Measurements from ENCODE around the gene RETREG1. TPM values are rescaled to one million over a fixed set of nuclear protein-coding genes. Genes with fewer than 3 reads are reported as not detected.

Gene RETREG1
- total and polyA plus RNA-seq, 2 donors (not counting 3 experiments of a cell fraction or from before 2014, with no cell fraction given): 0.46 TPM; not detected in 1

DNA sequence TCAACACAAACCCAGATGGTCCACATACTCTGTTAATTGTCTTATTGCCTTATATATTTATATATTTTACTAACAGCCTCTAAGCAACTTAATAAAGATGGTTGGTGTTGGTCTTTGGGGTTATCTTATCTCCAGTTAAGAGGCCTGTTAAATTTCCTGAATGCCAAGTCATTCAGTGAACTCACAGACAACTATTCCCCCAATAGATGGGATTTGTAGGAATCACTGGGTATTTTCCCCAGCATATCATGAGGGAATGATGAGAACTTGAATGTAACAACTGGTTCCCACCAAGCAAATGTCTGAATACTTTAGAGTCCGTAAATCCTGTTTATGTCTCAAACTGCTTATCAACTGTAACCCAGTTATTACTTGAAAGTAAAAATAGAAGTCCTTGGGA lies 42.7 kb upstream of the RETREG1 start:
- Histone ChIP-seq H3K27ac (ENCODE audit: insufficient read depth, low read depth, low read length) (no peak overlapping the region), H3K9me3 (replicated peaks; ENCODE audit: control insufficient read depth, insufficient read depth, low read length) (no peaks in the 10 kb centered on the region), H3K4me1 (ENCODE audit: control insufficient read depth, extremely low read depth, insufficient read depth, low read length) (no peaks in the 10 kb centered on the region), H3K9ac (replicated peaks; ENCODE audit: extremely low read depth, insufficient read depth, low read length) (no peak overlapping the region), H4K20me1 (replicated peaks; ENCODE audit: control insufficient read depth, extremely low read depth, insufficient read depth, low read length) (no peaks in the 10 kb centered on the region), H3K4me2 (ENCODE audit: insufficient read depth, low read length) (no peak overlapping the region), H2AFZ (ENCODE audit: low read depth, low read length) (no peak overlapping the region), H3K27me3 (ENCODE audit: control insufficient read depth in 2 of 2, insufficient read depth in 2 of 2, low read length in 2 of 2) (peaks cover 2 to 9% of the 10 kb centered on the region in 2 experiments), H3K79me2 (ENCODE audit: control insufficient read depth, insufficient read depth, low read length) (no peaks in the 10 kb centered on the region), H3K36me3 (ENCODE audit: control insufficient read depth in 2 of 2, extremely low read depth in 1 of 2, insufficient read depth in 2 of 2, low read length in 2 of 2) (peaks cover 0 to 9% of the 10 kb centered on the region in 2 experiments), H3K4me3 (replicated peaks in 1 of 3; ENCODE audit: insufficient read depth in 1 of 3, low read depth in 1 of 3, low read length in 3 of 3) (no peak overlapping the region), H3K9me1 (replicated peaks; ENCODE audit: control insufficient read depth, extremely low read depth, insufficient read depth, low read length) (no peaks in the 10 kb centered on the region)
- no peak for DNase-seq (ENCODE audit: low read depth, low spot score)
- no TSS peak for BruUV-seq (replicated peaks)
- intact Hi-C loops (cut with micrococcal nuclease) (loop anchor here (10.0 kb wide), 1 partner anchor 545 kb away; no protein-coding TSS in a partner anchor), dilution Hi-C loops (cut with MboI; ENCODE audit: extremely low pct_ligation_motif_present, low sequenced_read_pairs) (no loop called here)
- FAIRE-seq: no peak
- POLR2A ChIA-PET: no interaction called here
- TF ChIP-seq EZH2 (IDR thresholded peaks at IDR 0.05; ENCODE audit: borderline replicate concordance, low read depth, low read length, severe bottlenecking): no peak
- TF ChIP-seq JUN (IDR thresholded peaks at IDR 0.05; ENCODE audit: borderline replicate concordance, insufficient read depth, insufficient read length, low read depth): no peak
- no peak for TF ChIP-seq CTCF (IDR thresholded peaks at IDR 0.05; ENCODE audit: extremely low read depth in 1 of 2, insufficient read depth in 1 of 2, low read depth in 1 of 2, low read length in 2 of 2)
- no peak for TF ChIP-seq POLR2A (IDR thresholded peaks at IDR 0.05; ENCODE audit: low read depth, low read length)
- no peak for TF ChIP-seq POLR2AphosphoS5 (IDR thresholded peaks at IDR 0.05; ENCODE audit: insufficient read depth, low read depth, low read length)
- TF ChIP-seq GATA2 (IDR thresholded peaks at IDR 0.05; ENCODE audit: insufficient read depth, insufficient read length, low read depth, low read length): no peak
- no peak for TF ChIP-seq MAX (IDR thresholded peaks at IDR 0.05; ENCODE audit: insufficient read depth, insufficient read length)
- TF ChIP-seq MYC (IDR thresholded peaks at IDR 0.05; ENCODE audit: low read depth, low read length): no peak
- TF ChIP-seq FOS (IDR thresholded peaks at IDR 0.05; ENCODE audit: borderline replicate concordance, insufficient read depth, low read length): no peak
- CTCF ChIA-PET: interaction anchor here (0.6 kb wide), 1 partner anchor 1975 kb away, joined by 5 read pairs; no protein-coding TSS in a partner anchor
